Mononuclear cell (primary cell): ENCODE results near the gene UPF3B. TPM values are rescaled to one million over a fixed set of nuclear protein-coding genes. Genes with fewer than 3 reads are reported as not detected.

ENCODE experiments used
- H3K27me3 ChIP-seq: 2 replicates; pipeline ENCODE4 v1.6.0; 2011; ENCODE audit warnings: low read length, control low read depth; ENCODE audit not compliant: insufficient read depth
- H3K4me1 ChIP-seq: 2 replicates; pipeline ENCODE4 v1.5.1; 2011; ENCODE audit warnings: mild to moderate bottlenecking, low read length, control low read depth; ENCODE audit not compliant: insufficient read depth
- H3K4me3 ChIP-seq: 2 replicates; pipeline ENCODE4 v1.5.1; 2011; ENCODE audit warnings: mild to moderate bottlenecking, low read length, moderate library complexity
- H3K9me3 ChIP-seq: 2 replicates; pipeline ENCODE4 v1.5.1; 2011; ENCODE audit warnings: low read depth, mild to moderate bottlenecking, control low read depth, low read length
- total RNA-seq: library from RNA; depleted of rRNA; stranded (reverse); fragments of >200 nt; gene quantifications from one replicate; pipeline ENCODE4 v1.2.3, GENCODE V29; 2012

The UPF3B gene
- total RNA-seq, 1 donor, result 2.3 TPM

GRCh38 chrX:119791437-119792231, 61.1 kb downstream of the UPF3B start, which contains the start of gene RPL39:
Gene RPL39, minus strand, starts transcription at chrX:119791630. Its CDS starts 54 bp downstream, at chrX:119791576.
- Histone ChIP-seq H3K9me3 (no peaks in the 10 kb centered on the region), H3K4me3 (peak within 1 kb of the TSS; percentile 83), H3K27me3 (no peaks in the 10 kb centered on the region), H3K4me1 (peaks cover 31% of the 10 kb centered on the region)

DNA sequence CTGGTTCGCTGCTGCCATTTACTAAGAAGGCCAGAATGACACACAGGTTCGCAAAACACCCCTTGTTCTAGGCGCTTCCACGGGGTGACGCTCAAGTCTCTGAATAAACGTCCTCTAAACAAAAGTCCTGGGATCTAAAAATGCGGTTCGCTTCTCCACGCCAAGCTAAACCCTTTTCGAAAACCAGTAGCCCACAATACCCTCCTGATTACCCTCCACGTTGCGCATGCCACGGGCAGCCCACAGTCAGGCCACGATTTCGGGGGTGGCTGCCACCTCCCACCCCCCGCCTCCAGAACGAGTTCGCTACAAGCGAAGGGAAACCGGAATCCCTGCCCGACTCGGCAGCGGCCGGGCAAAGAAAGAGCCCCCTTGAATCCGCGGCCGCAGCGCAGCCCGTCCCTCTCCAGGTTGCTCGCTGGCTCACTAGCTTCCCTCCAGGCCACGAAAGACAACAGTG, 61.8 kb downstream of the UPF3B start:
- no peaks in the 10 kb centered on the region for H3K9me3 ChIP-seq
- no peaks in the 10 kb centered on the region for H3K27me3 ChIP-seq
- H3K4me3 ChIP-seq, result peak overlapping the region; percentile 83
- H3K4me1 ChIP-seq, result peaks cover 31% of the 10 kb centered on the region

GRCh38 chrX:119784747-119785446, 67.9 kb downstream of the UPF3B start:
- Histone ChIP-seq H3K9me3 (no peaks in the 10 kb centered on the region), H3K4me3 (no peak overlapping the region), H3K4me1 (peaks cover 41% of the 10 kb centered on the region), H3K27me3 (no peaks in the 10 kb centered on the region)

Other genes starting within 250 kb of the UPF3B start
- 11.8 TPM for gene NKRF, start 246.5 kb downstream of the UPF3B start, total RNA-seq
- gene SEPTIN6, start 159.8 kb downstream of the UPF3B start, total RNA-seq, result 141 TPM
- gene SOWAHD, start 94.4 kb downstream of the UPF3B start, total RNA-seq, result 0.42 TPM
- gene RPL39, start 61.3 kb downstream of the UPF3B start, total RNA-seq, result 6,218 TPM
- gene RNF113A, start 18.8 kb upstream of the UPF3B start, total RNA-seq, result 25.6 TPM
- 41.3 TPM for gene NDUFA1, start 18.9 kb upstream of the UPF3B start, total RNA-seq
- not detected for gene AKAP14, start 42.9 kb upstream of the UPF3B start, total RNA-seq
- gene NKAP, start 90.8 kb upstream of the UPF3B start, total RNA-seq, result 9.0 TPM
- under 0.01 TPM for gene RHOXF2B, start 224.7 kb upstream of the UPF3B start, total RNA-seq